Trophoblast cell (in vitro differentiated cells and primary cell): ENCODE results near the gene WFDC1.
A peak's percentile ranks its signal among the peaks of the same experiment; 100 is the strongest.

ENCODE experiments used
- DNase-seq, 2 donors: peaks; one replicate each; pipeline ENCODE4 v3.0.0-alpha.2; 2016
- H2AFZ ChIP-seq: 2 replicates; pipeline ENCODE4 v1.6.1; 2013; ENCODE audit warnings: low read length, moderate library complexity, mild to moderate bottlenecking; ENCODE audit not compliant: insufficient read depth, poor library complexity
- H2AK5ac ChIP-seq: 2 replicates; pipeline ENCODE4 v1.6.1; 2013; ENCODE audit warnings: mild to moderate bottlenecking, low read length
- H2BK120ac ChIP-seq: 2 replicates; pipeline ENCODE4 v1.6.1; 2013; ENCODE audit warnings: low read length, mild to moderate bottlenecking, moderate library complexity; ENCODE audit not compliant: insufficient read depth, poor library complexity
- H2BK12ac ChIP-seq: 2 replicates; pipeline ENCODE4 v1.6.1; 2013; ENCODE audit warnings: mild to moderate bottlenecking, low read length, moderate library complexity
- H2BK5ac ChIP-seq: 2 replicates; pipeline ENCODE4 v1.6.1; 2013; ENCODE audit warnings: low read length, low read depth, moderate library complexity, mild to moderate bottlenecking; ENCODE audit not compliant: poor library complexity
- H3K14ac ChIP-seq: 2 replicates; pipeline ENCODE4 v1.6.1; 2013; ENCODE audit warnings: mild to moderate bottlenecking, low read length
- H3K18ac ChIP-seq: 2 replicates; pipeline ENCODE4 v1.6.1; 2013; ENCODE audit warnings: mild to moderate bottlenecking, low read length
- H3K23ac ChIP-seq: 2 replicates; pipeline ENCODE4 v1.6.1; 2013; ENCODE audit warnings: low read length
- H3K27ac ChIP-seq: 2 replicates; pipeline ENCODE4 v1.5.1; 2013; ENCODE audit warnings: low read depth, mild to moderate bottlenecking, inconsistent platforms, low read length, moderate library complexity
- H3K27me3 ChIP-seq: 2 replicates; pipeline ENCODE4 v1.6.1; 2013; ENCODE audit warnings: inconsistent platforms, mild to moderate bottlenecking, low read length, moderate library complexity; ENCODE audit not compliant: insufficient read depth
- H3K36me3 ChIP-seq, 2 experiments: 1 replicate in 1 of 2; 2 replicates in 1 of 2; pipeline ENCODE4 v1.6.1; 2013; ENCODE audit warnings: low read length in 2 of 2, mild to moderate bottlenecking in 2 of 2, moderate library complexity in 1 of 2; ENCODE audit not compliant: insufficient read depth in 2 of 2, control insufficient read depth in 1 of 2
- H3K4ac ChIP-seq: 2 replicates; pipeline ENCODE4 v1.6.1; 2013; ENCODE audit warnings: low read depth, mild to moderate bottlenecking, low read length, moderate library complexity
- H3K4me1 ChIP-seq, 2 experiments: 1 replicate in 1 of 2; 2 replicates in 1 of 2; pipeline ENCODE4 v1.6.1; 2013; ENCODE audit warnings: low read length in 2 of 2, mild to moderate bottlenecking in 2 of 2, moderate library complexity in 1 of 2; ENCODE audit not compliant: insufficient read depth in 2 of 2, control insufficient read depth in 1 of 2
- H3K4me2 ChIP-seq: 2 replicates; pipeline ENCODE4 v1.6.1; 2013; ENCODE audit warnings: inconsistent platforms, mild to moderate bottlenecking, low read length, moderate library complexity
- H3K4me3 ChIP-seq: 2 replicates; pipeline ENCODE4 v1.5.1; 2013; ENCODE audit warnings: mild to moderate bottlenecking, low read depth, low read length, inconsistent platforms
- H3K79me1 ChIP-seq: one replicate; pipeline ENCODE4 v1.6.1; 2013; ENCODE audit warnings: low read length
- H3K79me2 ChIP-seq: 2 replicates; pipeline ENCODE4 v1.6.1; 2013; ENCODE audit warnings: low read length, mild to moderate bottlenecking; ENCODE audit not compliant: control insufficient read depth, insufficient read depth, poor library complexity
- H3K9ac ChIP-seq: 2 replicates; pipeline ENCODE4 v1.6.1; 2013; ENCODE audit warnings: mild to moderate bottlenecking, low read length
- H3K9me3 ChIP-seq: 2 replicates; pipeline ENCODE4 v1.6.1; 2013; ENCODE audit warnings: low read depth, mild to moderate bottlenecking, control low read depth, inconsistent platforms, low read length; ENCODE audit not compliant: insufficient read depth
- H4K12ac ChIP-seq: 2 replicates; pipeline ENCODE4 v1.6.1; 2013; ENCODE audit warnings: low read depth, mild to moderate bottlenecking, low read length, moderate library complexity
- H4K8ac ChIP-seq: 2 replicates; pipeline ENCODE4 v1.6.1; 2013; ENCODE audit warnings: low read depth, mild to moderate bottlenecking, low read length, moderate library complexity
- H4K91ac ChIP-seq: one replicate; pipeline ENCODE4 v1.6.1; 2013; ENCODE audit warnings: low read depth, mild to moderate bottlenecking, low read length, moderate library complexity
- WGBS: extraction: QIAGEN DNeasy Blood & Tissue Kit; methylation state at CpG from one replicate; pipeline ENCODE4 v1.1.7; 2013; ENCODE audit warnings: missing lambda C conversion rate; ENCODE audit not compliant: insufficient read length, insufficient coverage; ENCODE audit errors: extremely low coverage; 5-methylcytosine and 5-hydroxymethylcytosine counted together

The WFDC1 gene

GRCh38 chr16:84247844-84248243 is 46.8 kb upstream of the WFDC1 start:
- peaks cover 0 to 4% of the 10 kb centered on the region in 2 experiments for H3K4me1 ChIP-seq
- no peaks in the 10 kb centered on the region for H3K36me3 ChIP-seq
- no peak overlapping the region for H2AFZ ChIP-seq

GRCh38 chr16:84252184-84252583 is 42.5 kb upstream of the WFDC1 start:
- Histone ChIP-seq H3K4me3 (peak overlapping the region; percentile 16), H3K9me3 (peaks cover 6% of the 10 kb centered on the region), H3K27ac (no peak overlapping the region), H3K14ac (no peak overlapping the region), H3K36me3 (no peaks in the 10 kb centered on the region), H3K4me1 (no peaks in the 10 kb centered on the region), H3K9ac (no peak overlapping the region), H2AFZ (no peak overlapping the region), H4K8ac (no peak overlapping the region), H4K12ac (no peak overlapping the region), H3K79me1 (no peaks in the 10 kb centered on the region), H2BK12ac (no peak overlapping the region), H2AK5ac (no peak overlapping the region), H3K4ac (no peak overlapping the region), H3K23ac (no peak overlapping the region), H2BK5ac (no peak overlapping the region), H2BK120ac (no peak overlapping the region), H3K27me3 (no peaks in the 10 kb centered on the region), H3K18ac (no peak overlapping the region), H4K91ac (no peak overlapping the region), H3K79me2 (no peaks in the 10 kb centered on the region), H3K4me2 (no peak overlapping the region)
- WGBS, result no CpG with 5 or more reads among the region's 7 CpGs
- DNase-seq, result no peak

More at GRCh38 chr16:84247844-84248243, 46.8 kb upstream of the WFDC1 start:
- H3K79me2 ChIP-seq, result no peaks in the 10 kb centered on the region
- H3K4me2 ChIP-seq, result no peak overlapping the region
- no peaks in the 10 kb centered on the region for H3K27me3 ChIP-seq
- H3K18ac ChIP-seq, result no peak overlapping the region
- H3K23ac ChIP-seq, result no peak overlapping the region
- DNase-seq, result peak; percentile 37 to 82
- H3K4ac ChIP-seq, result no peak overlapping the region
- no peak overlapping the region for H4K91ac ChIP-seq
- H3K79me1 ChIP-seq, result no peaks in the 10 kb centered on the region
- H4K12ac ChIP-seq, result no peak overlapping the region
- no peak overlapping the region for H3K14ac ChIP-seq
- no peak overlapping the region for H2BK5ac ChIP-seq
- no peak overlapping the region for H2BK12ac ChIP-seq
- H3K27ac ChIP-seq, result no peak overlapping the region
- WGBS, result no CpG with 5 or more reads among the region's 5 CpGs
- no peak overlapping the region for H4K8ac ChIP-seq
- H3K4me3 ChIP-seq, result no peak overlapping the region
- no peak overlapping the region for H2BK120ac ChIP-seq
- no peak overlapping the region for H2AK5ac ChIP-seq
- peaks cover 2% of the 10 kb centered on the region for H3K9me3 ChIP-seq
- no peak overlapping the region for H3K9ac ChIP-seq

- Histone ChIP-seq H4K12ac (no peak overlapping the region), H3K4me2 (no peak overlapping the region), H2AK5ac (no peak overlapping the region), H4K91ac (no peak overlapping the region), H3K9ac (no peak overlapping the region), H2BK5ac (no peak overlapping the region), H2BK12ac (no peak overlapping the region), H3K9me3 (peaks cover 6% of the 10 kb centered on the region), H3K14ac (no peak overlapping the region), H3K23ac (no peak overlapping the region), H4K8ac (no peak overlapping the region), H3K36me3 (no peaks in the 10 kb centered on the region), H2BK120ac (no peak overlapping the region), H3K79me1 (no peaks in the 10 kb centered on the region), H3K4me3 (no peak overlapping the region), H3K27me3 (no peaks in the 10 kb centered on the region), H3K79me2 (no peaks in the 10 kb centered on the region), H3K18ac (no peak overlapping the region), H3K4ac (no peak overlapping the region), H2AFZ (no peak overlapping the region), H3K27ac (no peak overlapping the region), H3K4me1 (no peaks in the 10 kb centered on the region)
- no CpG with 5 or more reads among the region's 4 CpGs for WGBS
- no peak for DNase-seq
Measured at GRCh38 chr16:84253173-84253572, 41.5 kb upstream of the WFDC1 start.

DNA sequence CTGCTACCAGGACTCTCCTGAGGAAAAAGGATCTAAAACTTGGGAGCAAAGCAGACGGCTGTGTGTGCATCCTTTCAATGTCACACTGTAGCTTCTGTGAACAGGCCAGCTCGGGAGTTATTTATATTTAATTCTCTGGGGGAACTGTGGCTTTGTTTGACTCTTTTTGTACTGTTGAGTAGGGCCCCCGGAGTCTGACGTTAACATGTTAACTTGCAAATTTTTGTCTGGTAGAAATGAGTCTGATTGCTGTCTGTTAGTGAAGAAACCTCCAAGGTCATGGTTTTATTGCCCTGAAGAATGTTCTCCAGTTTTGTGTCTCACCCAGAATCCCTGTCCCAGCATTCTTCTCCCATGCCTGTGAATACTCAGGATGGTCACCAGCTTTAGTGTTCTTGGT is 40.6 kb upstream of the WFDC1 start:
- Histone ChIP-seq H3K23ac (no peak overlapping the region), H2BK120ac (no peak overlapping the region), H3K9me3 (peaks cover 6% of the 10 kb centered on the region), H2BK12ac (no peak overlapping the region), H3K14ac (no peak overlapping the region), H3K79me1 (no peaks in the 10 kb centered on the region), H4K8ac (no peak overlapping the region), H4K91ac (no peak overlapping the region), H3K9ac (no peak overlapping the region), H2AK5ac (no peak overlapping the region), H3K27ac (no peak overlapping the region), H3K36me3 (no peaks in the 10 kb centered on the region), H3K79me2 (no peaks in the 10 kb centered on the region), H3K4me2 (no peak overlapping the region), H2AFZ (no peak overlapping the region), H2BK5ac (no peak overlapping the region), H3K27me3 (no peaks in the 10 kb centered on the region), H3K4ac (no peak overlapping the region), H4K12ac (no peak overlapping the region), H3K4me3 (no peak overlapping the region), H3K18ac (no peak overlapping the region), H3K4me1 (no peaks in the 10 kb centered on the region)
- DNase-seq, result no peak
- WGBS, result no CpG with 5 or more reads among the region's 4 CpGs
